Liver (tissue), 3 donors: Measurements from ENCODE around the gene TP53I11.

Source experiments
- EGR1 ChIP-seq, 2 donors: IDR thresholded peaks; 2 replicates each; pipeline ENCODE4 v1.6.1; 2016 to 2018; ENCODE audit warnings: antibody characterized with exemption in 2 of 2, low read depth in 2 of 2
- HNF4G ChIP-seq: IDR thresholded peaks from 2 replicates; pipeline ENCODE4 v1.6.1; 2016; ENCODE audit warnings: antibody characterized with exemption
- JUND ChIP-seq, 2 donors: IDR thresholded peaks; 2 replicates each; pipeline ENCODE4 v1.6.1; 2016; ENCODE audit warnings: antibody characterized with exemption in 2 of 2
- MAX ChIP-seq: IDR thresholded peaks from 2 replicates; pipeline ENCODE4 v1.6.1; 2016; ENCODE audit warnings: antibody characterized with exemption
- RAD21 ChIP-seq, 2 donors: IDR thresholded peaks; 2 replicates each; pipeline ENCODE4 v1.6.1; 2016; ENCODE audit warnings: antibody characterized with exemption in 2 of 2, mild to moderate bottlenecking in 2 of 2
- TAF1 ChIP-seq: conservative IDR thresholded peaks from 2 replicates; pipeline ENCODE4 v1.6.1; 2016; ENCODE audit warnings: antibody characterized with exemption, mild to moderate bottlenecking
- TF ChIP-seq, protein P1 (sequence below): fragments of 150-350 bp; IDR thresholded peaks from 2 replicates; pipeline ENCODE4 v1.5.1; 2017; ENCODE audit warnings: improper control_type of control experiment, low read depth, low read length; ENCODE audit not compliant: missing input control
- TF ChIP-seq, protein P2 (sequence below): IDR thresholded peaks from 2 replicates; pipeline ENCODE4 v1.6.1; 2016; ENCODE audit warnings: antibody characterized with exemption, mild to moderate bottlenecking
- donor health status: healthy.
- donor health status: healthy.

GRCh38 chr11:44892843-44893242 lies 57.8 kb downstream of the TP53I11 start:
- TF ChIP-seq RAD21 (IDR thresholded peaks at IDR 0.05): no peak
- TF ChIP-seq, protein P1, sequence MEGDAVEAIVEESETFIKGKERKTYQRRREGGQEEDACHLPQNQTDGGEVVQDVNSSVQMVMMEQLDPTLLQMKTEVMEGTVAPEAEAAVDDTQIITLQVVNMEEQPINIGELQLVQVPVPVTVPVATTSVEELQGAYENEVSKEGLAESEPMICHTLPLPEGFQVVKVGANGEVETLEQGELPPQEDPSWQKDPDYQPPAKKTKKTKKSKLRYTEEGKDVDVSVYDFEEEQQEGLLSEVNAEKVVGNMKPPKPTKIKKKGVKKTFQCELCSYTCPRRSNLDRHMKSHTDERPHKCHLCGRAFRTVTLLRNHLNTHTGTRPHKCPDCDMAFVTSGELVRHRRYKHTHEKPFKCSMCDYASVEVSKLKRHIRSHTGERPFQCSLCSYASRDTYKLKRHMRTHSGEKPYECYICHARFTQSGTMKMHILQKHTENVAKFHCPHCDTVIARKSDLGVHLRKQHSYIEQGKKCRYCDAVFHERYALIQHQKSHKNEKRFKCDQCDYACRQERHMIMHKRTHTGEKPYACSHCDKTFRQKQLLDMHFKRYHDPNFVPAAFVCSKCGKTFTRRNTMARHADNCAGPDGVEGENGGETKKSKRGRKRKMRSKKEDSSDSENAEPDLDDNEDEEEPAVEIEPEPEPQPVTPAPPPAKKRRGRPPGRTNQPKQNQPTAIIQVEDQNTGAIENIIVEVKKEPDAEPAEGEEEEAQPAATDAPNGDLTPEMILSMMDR: no peak
- TF ChIP-seq JUND (IDR thresholded peaks at IDR 0.05): no peak
- TF ChIP-seq MAX: no peak
- TF ChIP-seq EGR1 (IDR thresholded peaks at IDR 0.05; ENCODE audit: low read depth in 2 of 2): no peak
- no peak for TF ChIP-seq TAF1
- no peak for TF ChIP-seq HNF4G
- TF ChIP-seq, protein P2, sequence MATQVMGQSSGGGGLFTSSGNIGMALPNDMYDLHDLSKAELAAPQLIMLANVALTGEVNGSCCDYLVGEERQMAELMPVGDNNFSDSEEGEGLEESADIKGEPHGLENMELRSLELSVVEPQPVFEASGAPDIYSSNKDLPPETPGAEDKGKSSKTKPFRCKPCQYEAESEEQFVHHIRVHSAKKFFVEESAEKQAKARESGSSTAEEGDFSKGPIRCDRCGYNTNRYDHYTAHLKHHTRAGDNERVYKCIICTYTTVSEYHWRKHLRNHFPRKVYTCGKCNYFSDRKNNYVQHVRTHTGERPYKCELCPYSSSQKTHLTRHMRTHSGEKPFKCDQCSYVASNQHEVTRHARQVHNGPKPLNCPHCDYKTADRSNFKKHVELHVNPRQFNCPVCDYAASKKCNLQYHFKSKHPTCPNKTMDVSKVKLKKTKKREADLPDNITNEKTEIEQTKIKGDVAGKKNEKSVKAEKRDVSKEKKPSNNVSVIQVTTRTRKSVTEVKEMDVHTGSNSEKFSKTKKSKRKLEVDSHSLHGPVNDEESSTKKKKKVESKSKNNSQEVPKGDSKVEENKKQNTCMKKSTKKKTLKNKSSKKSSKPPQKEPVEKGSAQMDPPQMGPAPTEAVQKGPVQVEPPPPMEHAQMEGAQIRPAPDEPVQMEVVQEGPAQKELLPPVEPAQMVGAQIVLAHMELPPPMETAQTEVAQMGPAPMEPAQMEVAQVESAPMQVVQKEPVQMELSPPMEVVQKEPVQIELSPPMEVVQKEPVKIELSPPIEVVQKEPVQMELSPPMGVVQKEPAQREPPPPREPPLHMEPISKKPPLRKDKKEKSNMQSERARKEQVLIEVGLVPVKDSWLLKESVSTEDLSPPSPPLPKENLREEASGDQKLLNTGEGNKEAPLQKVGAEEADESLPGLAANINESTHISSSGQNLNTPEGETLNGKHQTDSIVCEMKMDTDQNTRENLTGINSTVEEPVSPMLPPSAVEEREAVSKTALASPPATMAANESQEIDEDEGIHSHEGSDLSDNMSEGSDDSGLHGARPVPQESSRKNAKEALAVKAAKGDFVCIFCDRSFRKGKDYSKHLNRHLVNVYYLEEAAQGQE: no peak
